ENCODE data around the gene ITPRID1. TPM values are rescaled to one million over a fixed set of nuclear protein-coding genes. Genes with fewer than 3 reads are reported as not detected.

ITPRID1 gene
- total RNA-seq, 2 experiments from 2014 or later = not detected

DNA sequence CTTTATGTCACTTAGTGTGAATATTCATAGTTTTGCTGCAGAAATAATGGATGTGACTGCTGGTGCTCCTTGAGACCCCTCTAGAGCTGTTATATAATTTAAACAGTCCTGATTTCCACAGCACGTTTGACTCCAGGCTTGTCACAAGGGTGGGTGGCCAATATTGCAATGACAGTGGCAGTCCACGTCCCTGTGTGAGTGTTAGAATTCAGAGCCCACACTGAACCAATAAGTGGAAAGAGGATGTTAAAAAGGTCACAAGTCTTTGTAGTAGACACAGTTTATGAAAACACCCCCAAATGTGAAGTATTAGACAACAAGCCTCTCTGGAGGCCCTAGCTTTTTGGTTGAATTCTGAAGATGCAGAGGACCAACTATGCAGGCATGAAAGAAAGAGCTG, 175.1 kb downstream of the ITPRID1 start:
- no peaks in the 10 kb centered on the region for H3K36me3 Mint-ChIP-seq (ENCODE audit: low read depth)
- H3K4me1 Mint-ChIP-seq (ENCODE audit: low read depth) = no peaks in the 10 kb centered on the region
- H3K27ac Mint-ChIP-seq = no peak overlapping the region
- Histone ChIP-seq H3K36me3 (ENCODE audit: insufficient read depth, low read length) (no peaks in the 10 kb centered on the region), H3K4me3 (ENCODE audit: low read length) (no peak overlapping the region), H3K9me3 (ENCODE audit: control insufficient read depth in 1 of 2, insufficient read depth in 1 of 2, low read length in 2 of 2) (peaks cover 0 to 5% of the 10 kb centered on the region in 2 experiments), H3K27me3 (ENCODE audit: control insufficient read depth in 1 of 2, insufficient read depth in 2 of 2, low read length in 2 of 2) (no peaks in the 10 kb centered on the region), H3K27ac (ENCODE audit: low read depth in 1 of 2, low read length in 2 of 2) (no peak overlapping the region), H3K4me1 (ENCODE audit: insufficient read depth, low read length) (no peaks in the 10 kb centered on the region)
- no peak for ATAC-seq (ENCODE audit: poor library complexity)
- H3K4me3 Mint-ChIP-seq = no peak overlapping the region
- H3K27me3 Mint-ChIP-seq = no peaks in the 10 kb centered on the region
- ChIA-PET POLR2A (no interaction called here), CTCF (no interaction called here)
- intact Hi-C loops (cut with DNase I, micrococcal nuclease) = no loop called here
- no peaks in the 10 kb centered on the region for H3K9me3 Mint-ChIP-seq
- no peak for DNase-seq
- TF ChIP-seq, protein P1, sequence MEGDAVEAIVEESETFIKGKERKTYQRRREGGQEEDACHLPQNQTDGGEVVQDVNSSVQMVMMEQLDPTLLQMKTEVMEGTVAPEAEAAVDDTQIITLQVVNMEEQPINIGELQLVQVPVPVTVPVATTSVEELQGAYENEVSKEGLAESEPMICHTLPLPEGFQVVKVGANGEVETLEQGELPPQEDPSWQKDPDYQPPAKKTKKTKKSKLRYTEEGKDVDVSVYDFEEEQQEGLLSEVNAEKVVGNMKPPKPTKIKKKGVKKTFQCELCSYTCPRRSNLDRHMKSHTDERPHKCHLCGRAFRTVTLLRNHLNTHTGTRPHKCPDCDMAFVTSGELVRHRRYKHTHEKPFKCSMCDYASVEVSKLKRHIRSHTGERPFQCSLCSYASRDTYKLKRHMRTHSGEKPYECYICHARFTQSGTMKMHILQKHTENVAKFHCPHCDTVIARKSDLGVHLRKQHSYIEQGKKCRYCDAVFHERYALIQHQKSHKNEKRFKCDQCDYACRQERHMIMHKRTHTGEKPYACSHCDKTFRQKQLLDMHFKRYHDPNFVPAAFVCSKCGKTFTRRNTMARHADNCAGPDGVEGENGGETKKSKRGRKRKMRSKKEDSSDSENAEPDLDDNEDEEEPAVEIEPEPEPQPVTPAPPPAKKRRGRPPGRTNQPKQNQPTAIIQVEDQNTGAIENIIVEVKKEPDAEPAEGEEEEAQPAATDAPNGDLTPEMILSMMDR (IDR thresholded peaks at IDR 0.05) = no peak

DNA sequence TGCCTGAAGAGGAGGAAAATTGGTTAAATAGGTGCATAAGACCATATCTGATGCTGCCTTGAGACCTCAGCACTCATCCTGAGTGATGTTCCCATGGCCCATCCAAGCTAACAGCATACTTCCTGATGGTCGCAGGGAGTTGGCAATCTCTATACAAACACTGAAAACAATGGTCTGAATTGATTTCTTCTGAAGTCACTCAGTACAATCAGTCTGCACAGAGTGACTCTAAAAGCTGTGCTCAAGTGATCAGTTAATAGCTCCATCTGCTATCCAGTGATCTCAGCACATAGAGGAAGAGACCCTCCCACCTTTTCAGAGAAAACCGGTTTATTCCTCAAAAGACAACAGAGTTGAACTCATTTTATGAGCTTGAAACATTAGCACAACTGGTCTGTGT, 177.0 kb downstream of the ITPRID1 start:
- no peaks in the 10 kb centered on the region for H3K27me3 ChIP-seq (ENCODE audit: control insufficient read depth in 1 of 2, insufficient read depth in 2 of 2, low read length in 2 of 2)
- CTCF ChIA-PET = no interaction called here
- H3K4me3 Mint-ChIP-seq = no peak overlapping the region
- intact Hi-C loops (cut with DNase I, micrococcal nuclease) = no loop called here
- ATAC-seq (ENCODE audit: poor library complexity) = no peak
- H3K27ac ChIP-seq (ENCODE audit: low read depth in 1 of 2, low read length in 2 of 2) = no peak overlapping the region
- H3K4me1 Mint-ChIP-seq (ENCODE audit: low read depth) = no peaks in the 10 kb centered on the region
- H3K4me3 ChIP-seq (ENCODE audit: low read length) = no peak overlapping the region
- no peaks in the 10 kb centered on the region for H3K9me3 Mint-ChIP-seq
- TF ChIP-seq, protein P1 (IDR thresholded peaks at IDR 0.05) = no peak
- no peak for DNase-seq
- H3K27ac Mint-ChIP-seq = no peak overlapping the region
- H3K36me3 ChIP-seq (ENCODE audit: insufficient read depth, low read length) = no peaks in the 10 kb centered on the region
- H3K36me3 Mint-ChIP-seq (ENCODE audit: low read depth) = no peaks in the 10 kb centered on the region
- H3K27me3 Mint-ChIP-seq = no peaks in the 10 kb centered on the region
- POLR2A ChIA-PET = no interaction called here
- peaks cover 0 to 5% of the 10 kb centered on the region in 2 experiments for H3K9me3 ChIP-seq (ENCODE audit: control insufficient read depth in 1 of 2, insufficient read depth in 1 of 2, low read length in 2 of 2)
- no peaks in the 10 kb centered on the region for H3K4me1 ChIP-seq (ENCODE audit: insufficient read depth, low read length)

DNA sequence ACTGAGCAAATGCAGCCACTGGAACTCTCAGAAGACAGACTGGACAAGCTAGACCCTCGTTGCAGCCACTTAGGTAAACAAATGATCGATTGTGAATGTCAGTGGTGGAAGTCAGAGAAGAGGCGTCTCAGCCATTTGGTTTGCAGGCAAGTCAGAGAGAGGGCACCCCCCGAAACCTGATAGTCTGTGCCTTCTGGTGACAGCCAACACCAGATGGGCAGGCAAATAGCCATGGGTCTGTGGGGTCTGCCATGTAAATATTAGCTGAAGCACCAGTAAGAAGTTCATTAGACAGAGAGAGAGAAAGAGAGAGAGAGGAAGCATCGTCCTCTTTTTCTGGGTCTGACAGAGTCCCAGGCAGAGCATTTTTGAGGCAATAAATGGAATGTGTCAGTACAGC, 178.6 kb downstream of the ITPRID1 start:
- Mint-ChIP-seq H3K27ac (no peak overlapping the region), H3K9me3 (no peaks in the 10 kb centered on the region), H3K4me3 (no peak overlapping the region), H3K36me3 (ENCODE audit: low read depth) (no peaks in the 10 kb centered on the region), H3K4me1 (ENCODE audit: low read depth) (no peaks in the 10 kb centered on the region), H3K27me3 (no peaks in the 10 kb centered on the region)
- H3K4me1 ChIP-seq (ENCODE audit: insufficient read depth, low read length) = no peaks in the 10 kb centered on the region
- TF ChIP-seq, protein P1 (IDR thresholded peaks at IDR 0.05) = no peak
- intact Hi-C loops (cut with DNase I, micrococcal nuclease) = no loop called here
- DNase-seq (no peak), ATAC-seq (ENCODE audit: poor library complexity) (no peak)
- no peak overlapping the region for H3K4me3 ChIP-seq (ENCODE audit: low read length)
- H3K27ac ChIP-seq (ENCODE audit: low read depth in 1 of 2, low read length in 2 of 2) = no peak overlapping the region
- H3K9me3 ChIP-seq (ENCODE audit: control insufficient read depth in 1 of 2, insufficient read depth in 1 of 2, low read length in 2 of 2) = no peaks in the 10 kb centered on the region
- no peaks in the 10 kb centered on the region for H3K36me3 ChIP-seq (ENCODE audit: insufficient read depth, low read length)
- H3K27me3 ChIP-seq (ENCODE audit: control insufficient read depth in 1 of 2, insufficient read depth in 2 of 2, low read length in 2 of 2) = no peaks in the 10 kb centered on the region
- CTCF ChIA-PET = no interaction called here
- POLR2A ChIA-PET = no interaction called here

Data from CD4-positive, alpha-beta T cell (primary cell).